ENCODE data around the gene NDUFS6. TPM values are rescaled to one million over a fixed set of nuclear protein-coding genes. Genes with fewer than 3 reads are reported as not detected.

Gene NDUFS6
- total and polyA plus RNA-seq, 7 experiments from 2014 or later = 14.2 to 61.7 (median 17.5) TPM

GRCh38 chr5:1821862-1822261 is 20.7 kb downstream of the NDUFS6 start:
- no peak overlapping the region for H3K27ac ChIP-seq (ENCODE audit: low read depth, low read length)
- DNase-seq (no peak), ATAC-seq (no peak)
- H3K4me3 ChIP-seq (ENCODE audit: low read length) = no peak overlapping the region
- ChIA-PET POLR2A (no interaction called here), CTCF (no interaction called here)
- H3K9me3 ChIP-seq (ENCODE audit: control insufficient read depth in 2 of 3, low read length in 3 of 3) = no peaks in the 10 kb centered on the region
- peaks cover 0 to 59% (median 13%) of the 10 kb centered on the region in 3 experiments for H3K36me3 ChIP-seq (ENCODE audit: control insufficient read depth in 2 of 3, insufficient read depth in 3 of 3, low read length in 3 of 3)
- H3K27me3 Mint-ChIP-seq = no peaks in the 10 kb centered on the region
- no peak overlapping the region for H3K4me3 Mint-ChIP-seq
- H3K4me1 ChIP-seq (ENCODE audit: control insufficient read depth in 2 of 2, insufficient read depth in 2 of 2, low read length in 2 of 2) = no peaks in the 10 kb centered on the region
- H3K27ac Mint-ChIP-seq = peak overlapping the region in 1 of 9 donors; percentile 0
- H3K27me3 ChIP-seq (ENCODE audit: control insufficient read depth in 2 of 2, insufficient read depth in 2 of 2, low read length in 2 of 2) = no peaks in the 10 kb centered on the region
- H3K4me1 Mint-ChIP-seq = peaks cover 0 to 7% (median 0%) of the 10 kb centered on the region in 7 donors
- H3K9me3 Mint-ChIP-seq = peaks cover 0 to 8% (median 0%) of the 10 kb centered on the region in 11 donors
- peaks cover 6 to 62% (median 17%) of the 10 kb centered on the region in 5 donors for H3K36me3 Mint-ChIP-seq
- intact Hi-C loops (cut with micrococcal nuclease) = no loop called here

GRCh38 chr5:1823381-1824034 is 22.3 kb downstream of the NDUFS6 start:
- ATAC-seq (no peak), DNase-seq (no peak)
- intact Hi-C loops (cut with micrococcal nuclease) = no loop called here
- Histone ChIP-seq H3K27me3 (ENCODE audit: control insufficient read depth in 2 of 2, insufficient read depth in 2 of 2, low read length in 2 of 2) (no peaks in the 10 kb centered on the region), H3K9me3 (ENCODE audit: control insufficient read depth in 2 of 3, low read length in 3 of 3) (no peaks in the 10 kb centered on the region), H3K36me3 (ENCODE audit: control insufficient read depth in 2 of 3, insufficient read depth in 3 of 3, low read length in 3 of 3) (peaks cover 0 to 43% (median 5%) of the 10 kb centered on the region in 3 experiments), H3K27ac (ENCODE audit: low read depth, low read length) (no peak overlapping the region), H3K4me1 (ENCODE audit: control insufficient read depth in 2 of 2, insufficient read depth in 2 of 2, low read length in 2 of 2) (no peaks in the 10 kb centered on the region), H3K4me3 (ENCODE audit: low read length) (no peak overlapping the region)
- H3K9me3 Mint-ChIP-seq = peaks cover 0 to 8% (median 0%) of the 10 kb centered on the region in 11 donors
- H3K27ac Mint-ChIP-seq = no peak overlapping the region
- POLR2A ChIA-PET = interaction anchor here (0.7 kb wide), 1 partner anchor 21 kb away, joined by 3 read pairs; no protein-coding TSS in a partner anchor
- CTCF ChIA-PET = no interaction called here
- peaks cover 0 to 7% (median 0%) of the 10 kb centered on the region in 7 donors for H3K4me1 Mint-ChIP-seq
- no peak overlapping the region for H3K4me3 Mint-ChIP-seq
- H3K36me3 Mint-ChIP-seq = peaks cover 6 to 50% (median 10%) of the 10 kb centered on the region in 5 donors
- H3K27me3 Mint-ChIP-seq = no peaks in the 10 kb centered on the region

- intact Hi-C loops (cut with micrococcal nuclease) = no loop called here
- peaks cover 0 to 8% (median 0%) of the 10 kb centered on the region in 11 donors for H3K9me3 Mint-ChIP-seq
- ATAC-seq (no peak), DNase-seq (no peak)
- no peak overlapping the region for H3K4me3 Mint-ChIP-seq
- Histone ChIP-seq H3K27ac (ENCODE audit: low read depth, low read length) (no peak overlapping the region), H3K4me1 (ENCODE audit: control insufficient read depth in 2 of 2, insufficient read depth in 2 of 2, low read length in 2 of 2) (no peaks in the 10 kb centered on the region), H3K27me3 (ENCODE audit: control insufficient read depth in 2 of 2, insufficient read depth in 2 of 2, low read length in 2 of 2) (no peaks in the 10 kb centered on the region), H3K9me3 (ENCODE audit: control insufficient read depth in 2 of 3, low read length in 3 of 3) (no peaks in the 10 kb centered on the region), H3K36me3 (ENCODE audit: control insufficient read depth in 2 of 3, insufficient read depth in 3 of 3, low read length in 3 of 3) (peaks cover 0 to 38% (median 5%) of the 10 kb centered on the region in 3 experiments), H3K4me3 (ENCODE audit: low read length) (no peak overlapping the region)
- H3K27ac Mint-ChIP-seq = no peak overlapping the region
- H3K36me3 Mint-ChIP-seq = peaks cover 5 to 42% (median 6%) of the 10 kb centered on the region in 5 donors
- POLR2A ChIA-PET = no interaction called here
- CTCF ChIA-PET = no interaction called here
- H3K27me3 Mint-ChIP-seq = no peaks in the 10 kb centered on the region
- peaks cover 0 to 7% (median 0%) of the 10 kb centered on the region in 7 donors for H3K4me1 Mint-ChIP-seq
Observed at GRCh38 chr5:1824109-1824821, 23.1 kb downstream of the NDUFS6 start.

- no peaks in the 10 kb centered on the region for H3K27me3 Mint-ChIP-seq
- H3K27me3 ChIP-seq (ENCODE audit: control insufficient read depth in 2 of 2, insufficient read depth in 2 of 2, low read length in 2 of 2) = no peaks in the 10 kb centered on the region
- peaks cover 0 to 30% (median 5%) of the 10 kb centered on the region in 3 experiments for H3K36me3 ChIP-seq (ENCODE audit: control insufficient read depth in 2 of 3, insufficient read depth in 3 of 3, low read length in 3 of 3)
- ATAC-seq = no peak
- H3K4me1 Mint-ChIP-seq = peaks cover 0 to 7% (median 0%) of the 10 kb centered on the region in 7 donors
- no peak overlapping the region for H3K4me3 Mint-ChIP-seq
- H3K9me3 ChIP-seq (ENCODE audit: control insufficient read depth in 2 of 3, low read length in 3 of 3) = no peaks in the 10 kb centered on the region
- H3K27ac Mint-ChIP-seq = no peak overlapping the region
- H3K9me3 Mint-ChIP-seq = peaks cover 0 to 8% (median 0%) of the 10 kb centered on the region in 11 donors
- peaks cover 0 to 37% (median 6%) of the 10 kb centered on the region in 5 donors for H3K36me3 Mint-ChIP-seq
- intact Hi-C loops (cut with micrococcal nuclease) = no loop called here
- POLR2A ChIA-PET = no interaction called here
- CTCF ChIA-PET = no interaction called here
- no peak overlapping the region for H3K27ac ChIP-seq (ENCODE audit: low read depth, low read length)
- no peak overlapping the region for H3K4me3 ChIP-seq (ENCODE audit: low read length)
- DNase-seq = no peak
- H3K4me1 ChIP-seq (ENCODE audit: control insufficient read depth in 2 of 2, insufficient read depth in 2 of 2, low read length in 2 of 2) = no peaks in the 10 kb centered on the region
Observed at GRCh38 chr5:1824903-1825841, 24.0 kb downstream of the NDUFS6 start.

DNA sequence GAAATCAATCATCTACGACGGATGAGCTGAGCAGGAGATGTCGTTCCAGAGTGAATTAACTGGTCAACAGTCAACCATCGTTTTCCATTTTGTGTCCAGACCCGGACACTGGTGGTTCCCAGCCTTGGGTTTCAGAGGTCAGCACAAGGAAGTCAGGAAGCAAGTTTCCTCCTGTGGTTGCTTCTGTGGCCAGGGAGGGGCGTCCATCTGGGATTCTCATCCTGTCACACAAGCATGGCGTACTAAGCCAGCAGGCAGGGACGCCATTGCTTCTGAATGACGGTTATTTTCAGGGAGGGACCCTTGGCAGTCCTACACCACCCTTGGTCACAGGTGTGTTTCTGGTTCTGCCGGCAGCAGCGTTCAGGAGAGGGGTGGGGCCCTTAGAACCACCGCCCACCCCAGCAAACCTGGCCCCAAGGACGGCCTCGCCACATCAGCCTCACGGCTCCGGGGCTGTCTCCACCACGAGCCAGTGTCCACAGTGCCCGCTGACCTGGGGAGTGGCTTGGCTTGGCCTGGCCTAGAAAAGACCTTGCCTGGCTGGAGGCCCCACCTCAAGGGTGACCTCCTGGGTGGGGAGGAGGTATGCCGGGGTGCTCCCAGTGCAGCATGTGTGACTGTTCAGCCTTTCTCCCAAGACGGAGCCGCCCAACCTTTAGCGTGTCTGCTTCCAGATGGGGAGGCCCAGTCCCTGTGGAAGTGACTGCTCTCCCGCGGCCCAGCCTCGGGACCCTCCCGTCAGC is 25.2 kb downstream of the NDUFS6 start:
- Mint-ChIP-seq H3K27ac (no peak overlapping the region), H3K36me3 (peaks cover 0 to 29% (median 6%) of the 10 kb centered on the region in 5 donors), H3K4me1 (peaks cover 0 to 7% (median 0%) of the 10 kb centered on the region in 7 donors), H3K27me3 (no peaks in the 10 kb centered on the region), H3K9me3 (peaks cover 0 to 8% (median 0%) of the 10 kb centered on the region in 11 donors), H3K4me3 (no peak overlapping the region)
- H3K9me3 ChIP-seq (ENCODE audit: control insufficient read depth in 2 of 3, low read length in 3 of 3) = no peaks in the 10 kb centered on the region
- DNase-seq = no peak
- H3K4me3 ChIP-seq (ENCODE audit: low read length) = no peak overlapping the region
- H3K27me3 ChIP-seq (ENCODE audit: control insufficient read depth in 2 of 2, insufficient read depth in 2 of 2, low read length in 2 of 2) = no peaks in the 10 kb centered on the region
- peaks cover 0 to 18% (median 2%) of the 10 kb centered on the region in 3 experiments for H3K36me3 ChIP-seq (ENCODE audit: control insufficient read depth in 2 of 3, insufficient read depth in 3 of 3, low read length in 3 of 3)
- POLR2A ChIA-PET = no interaction called here
- no peak for ATAC-seq
- CTCF ChIA-PET = no interaction called here
- no peaks in the 10 kb centered on the region for H3K4me1 ChIP-seq (ENCODE audit: control insufficient read depth in 2 of 2, insufficient read depth in 2 of 2, low read length in 2 of 2)
- intact Hi-C loops (cut with micrococcal nuclease) = no loop called here
- H3K27ac ChIP-seq (ENCODE audit: low read depth, low read length) = no peak overlapping the region

All from naive thymus-derived CD4-positive, alpha-beta T cell (primary cell).